RWPE1 (cell line): ENCODE results near the gene DNM3.

Experiments
- CTCF ChIA-PET: fragments of 350-600 bp; sonication (Branson Sonifier 250); formaldehyde crosslinking; extraction: SDS; loops from one replicate; lab custom pipeline; 2021; lab: Yijun Ruan, JAX
- POLR2A ChIA-PET: fragments of 400-600 bp; formaldehyde crosslinking; extraction: SDS; loops from one replicate; lab custom pipeline; 2020; ENCODE audit warnings: antibody characterized with exemption; ENCODE audit not compliant: low non-redundant PET; lab: Yijun Ruan, JAX
- DNase-seq: peaks from one replicate; pipeline ENCODE4 v3.0.0; 2012; ENCODE audit warnings: low spot score
- H3K27ac ChIP-seq: fragments of 450-650 bp; 2 replicates; pipeline ENCODE4 v1.5.1; 2017
- TF ChIP-seq, protein P1 (sequence below): fragments of 450-650 bp; conservative IDR thresholded peaks from 2 replicates; pipeline ENCODE4 v1.5.1; 2017; ENCODE audit warnings: low read depth, mild to moderate bottlenecking

Gene DNM3

GRCh38 chr1:172178886-172179285 lies 337.6 kb downstream of the DNM3 start:
- CTCF ChIA-PET, result interaction anchor here (0.6 kb wide), 1 partner anchor 10 kb away, joined by 3 read pairs; no protein-coding TSS in a partner anchor
- POLR2A ChIA-PET, result no interaction called here

DNA sequence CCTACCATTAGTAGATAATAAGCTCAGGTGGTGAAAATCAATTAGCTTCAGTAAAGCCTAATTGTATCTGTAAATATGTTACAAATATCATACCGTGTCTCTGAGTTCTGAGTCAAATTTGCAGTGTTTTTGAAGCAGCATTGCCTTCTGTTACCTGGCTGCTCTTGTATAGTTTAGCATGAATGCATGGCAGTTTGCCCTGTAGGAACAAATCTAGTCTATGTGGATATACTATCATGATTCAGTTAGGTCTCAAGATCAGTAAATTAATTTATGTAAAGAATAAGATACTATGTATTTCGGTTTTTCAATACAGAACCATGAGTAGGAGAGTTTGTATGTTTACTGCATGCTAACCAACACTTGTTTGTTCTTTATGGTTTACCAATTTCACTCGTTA lies 338.6 kb downstream of the DNM3 start:
- H3K27ac ChIP-seq, result no peak overlapping the region
- ChIA-PET CTCF (no interaction called here), POLR2A (no interaction called here)
- TF ChIP-seq, protein P1, sequence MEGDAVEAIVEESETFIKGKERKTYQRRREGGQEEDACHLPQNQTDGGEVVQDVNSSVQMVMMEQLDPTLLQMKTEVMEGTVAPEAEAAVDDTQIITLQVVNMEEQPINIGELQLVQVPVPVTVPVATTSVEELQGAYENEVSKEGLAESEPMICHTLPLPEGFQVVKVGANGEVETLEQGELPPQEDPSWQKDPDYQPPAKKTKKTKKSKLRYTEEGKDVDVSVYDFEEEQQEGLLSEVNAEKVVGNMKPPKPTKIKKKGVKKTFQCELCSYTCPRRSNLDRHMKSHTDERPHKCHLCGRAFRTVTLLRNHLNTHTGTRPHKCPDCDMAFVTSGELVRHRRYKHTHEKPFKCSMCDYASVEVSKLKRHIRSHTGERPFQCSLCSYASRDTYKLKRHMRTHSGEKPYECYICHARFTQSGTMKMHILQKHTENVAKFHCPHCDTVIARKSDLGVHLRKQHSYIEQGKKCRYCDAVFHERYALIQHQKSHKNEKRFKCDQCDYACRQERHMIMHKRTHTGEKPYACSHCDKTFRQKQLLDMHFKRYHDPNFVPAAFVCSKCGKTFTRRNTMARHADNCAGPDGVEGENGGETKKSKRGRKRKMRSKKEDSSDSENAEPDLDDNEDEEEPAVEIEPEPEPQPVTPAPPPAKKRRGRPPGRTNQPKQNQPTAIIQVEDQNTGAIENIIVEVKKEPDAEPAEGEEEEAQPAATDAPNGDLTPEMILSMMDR, result no peak
- DNase-seq, result no peak

More at GRCh38 chr1:172178886-172179285, 337.6 kb downstream of the DNM3 start:
- TF ChIP-seq, protein P1, result no peak
- no peak overlapping the region for H3K27ac ChIP-seq
- DNase-seq, result no peak

DNA sequence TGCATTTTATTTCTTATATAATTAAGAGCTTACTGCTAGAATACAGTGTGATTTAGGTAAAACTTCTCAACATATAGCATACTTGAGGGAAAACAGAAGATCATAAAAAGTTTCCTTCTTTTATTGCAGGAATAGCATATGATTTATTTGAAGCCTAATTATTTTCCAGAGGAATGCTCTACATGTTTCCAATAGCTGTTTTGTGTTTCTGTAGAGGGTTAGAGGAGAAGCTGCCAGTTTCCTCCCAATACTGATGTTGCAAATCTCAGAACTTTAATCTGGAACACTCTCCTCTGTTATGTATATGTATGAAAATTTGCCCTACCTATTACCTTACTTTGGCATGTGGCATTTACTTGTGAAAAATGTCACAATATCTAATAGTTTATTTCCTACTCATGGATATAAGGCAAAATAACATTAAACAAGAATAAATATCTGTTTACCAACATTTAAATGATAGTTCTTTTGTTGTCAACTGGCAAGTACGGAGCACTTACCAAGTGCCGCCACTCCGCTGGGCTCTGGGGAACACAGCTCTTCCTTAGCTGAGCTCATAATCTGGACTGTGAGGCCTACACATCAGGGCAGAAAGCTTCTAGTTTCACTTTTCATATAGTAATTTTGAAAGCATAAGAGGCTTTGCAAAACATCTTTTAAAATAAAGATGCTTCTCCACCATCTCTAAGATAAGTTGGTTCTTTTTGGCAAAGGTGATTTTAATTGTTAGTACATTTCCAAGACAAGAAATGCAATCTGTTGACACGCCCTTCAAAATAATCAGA lies 339.4 kb downstream of the DNM3 start:
- H3K27ac ChIP-seq, result no peak overlapping the region
- ChIA-PET POLR2A (no interaction called here), CTCF (interaction anchor here (0.6 kb wide), 1 partner anchor 186 kb away, joined by 3 read pairs; no protein-coding TSS in a partner anchor)
- DNase-seq, result no peak
- TF ChIP-seq, protein P1, result no peak

GRCh38 chr1:172184506-172185191 lies 343.4 kb downstream of the DNM3 start:
- no peak overlapping the region for H3K27ac ChIP-seq
- ChIA-PET POLR2A (no interaction called here), CTCF (no interaction called here)
- no peak for DNase-seq
- TF ChIP-seq, protein P1, result no peak

DNA sequence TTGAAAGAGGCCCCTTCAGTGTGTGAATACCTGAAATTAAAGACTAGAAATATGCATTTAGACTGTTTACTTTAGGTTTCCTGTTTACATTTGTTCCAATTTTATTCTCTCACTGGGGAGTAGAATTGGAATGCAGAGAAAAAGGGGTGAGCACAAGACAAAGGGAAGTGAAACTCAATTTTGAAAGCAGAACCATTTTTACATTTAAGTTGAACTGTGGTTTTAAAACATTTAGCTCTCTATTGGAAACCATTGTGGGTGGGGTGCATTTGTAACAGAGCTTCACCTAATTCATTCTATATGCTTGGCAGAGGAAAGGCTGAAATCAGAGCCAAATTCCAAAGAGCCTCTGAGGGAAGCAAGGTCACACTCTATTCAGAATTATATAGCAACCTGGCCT lies 343.9 kb downstream of the DNM3 start:
- POLR2A ChIA-PET, result no interaction called here
- CTCF ChIA-PET, result no interaction called here
- DNase-seq, result no peak
- H3K27ac ChIP-seq, result no peak overlapping the region
- TF ChIP-seq, protein P1, result no peak

DNA sequence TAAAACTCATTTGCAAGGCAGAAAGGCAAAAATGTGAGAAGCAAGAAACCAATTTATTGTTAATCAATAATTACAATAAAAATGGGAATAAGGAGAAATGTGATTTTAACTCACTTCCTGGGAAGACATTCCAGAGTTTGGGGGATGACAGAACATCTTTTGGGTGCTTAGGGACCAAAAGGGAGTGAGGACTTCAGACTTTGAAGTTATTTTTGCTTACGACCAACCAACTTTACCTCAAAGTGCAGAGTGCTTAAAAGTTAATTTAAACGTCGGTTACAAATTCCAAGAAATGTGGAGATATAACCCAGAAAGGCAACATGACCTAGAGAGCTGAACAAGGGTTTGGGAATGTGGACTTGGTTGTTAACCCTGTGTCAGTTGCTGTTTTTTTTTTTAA lies 344.7 kb downstream of the DNM3 start:
- ChIA-PET CTCF (interaction anchor here (0.6 kb wide), 1 partner anchor 216 kb away, joined by 5 read pairs; no protein-coding TSS in a partner anchor), POLR2A (no interaction called here)
- no peak overlapping the region for H3K27ac ChIP-seq
- TF ChIP-seq, protein P1, result no peak
- no peak for DNase-seq
